Measurements from ENCODE around the gene SNX5.

GRCh38 chr20:17946040-17946439 is 22.6 kb downstream of the SNX5 start:
- TF ChIP-seq POLR2A (IDR thresholded peaks at IDR 0.05) (no peak), POLR2AphosphoS5 (IDR thresholded peaks at IDR 0.05; ENCODE audit: insufficient read depth in 1 of 2, low read depth in 1 of 2) (no peak)
- TF ChIP-seq, protein P1, sequence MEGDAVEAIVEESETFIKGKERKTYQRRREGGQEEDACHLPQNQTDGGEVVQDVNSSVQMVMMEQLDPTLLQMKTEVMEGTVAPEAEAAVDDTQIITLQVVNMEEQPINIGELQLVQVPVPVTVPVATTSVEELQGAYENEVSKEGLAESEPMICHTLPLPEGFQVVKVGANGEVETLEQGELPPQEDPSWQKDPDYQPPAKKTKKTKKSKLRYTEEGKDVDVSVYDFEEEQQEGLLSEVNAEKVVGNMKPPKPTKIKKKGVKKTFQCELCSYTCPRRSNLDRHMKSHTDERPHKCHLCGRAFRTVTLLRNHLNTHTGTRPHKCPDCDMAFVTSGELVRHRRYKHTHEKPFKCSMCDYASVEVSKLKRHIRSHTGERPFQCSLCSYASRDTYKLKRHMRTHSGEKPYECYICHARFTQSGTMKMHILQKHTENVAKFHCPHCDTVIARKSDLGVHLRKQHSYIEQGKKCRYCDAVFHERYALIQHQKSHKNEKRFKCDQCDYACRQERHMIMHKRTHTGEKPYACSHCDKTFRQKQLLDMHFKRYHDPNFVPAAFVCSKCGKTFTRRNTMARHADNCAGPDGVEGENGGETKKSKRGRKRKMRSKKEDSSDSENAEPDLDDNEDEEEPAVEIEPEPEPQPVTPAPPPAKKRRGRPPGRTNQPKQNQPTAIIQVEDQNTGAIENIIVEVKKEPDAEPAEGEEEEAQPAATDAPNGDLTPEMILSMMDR (IDR thresholded peaks at IDR 0.05) = no peak
